Measurements from ENCODE around the gene RTN3. TPM values are rescaled to one million over a fixed set of nuclear protein-coding genes. Genes with fewer than 3 reads are reported as not detected.

Gene RTN3
- total RNA-seq, 4 donors from 2014 or later: 155 to 232 (median 209) TPM

DNA sequence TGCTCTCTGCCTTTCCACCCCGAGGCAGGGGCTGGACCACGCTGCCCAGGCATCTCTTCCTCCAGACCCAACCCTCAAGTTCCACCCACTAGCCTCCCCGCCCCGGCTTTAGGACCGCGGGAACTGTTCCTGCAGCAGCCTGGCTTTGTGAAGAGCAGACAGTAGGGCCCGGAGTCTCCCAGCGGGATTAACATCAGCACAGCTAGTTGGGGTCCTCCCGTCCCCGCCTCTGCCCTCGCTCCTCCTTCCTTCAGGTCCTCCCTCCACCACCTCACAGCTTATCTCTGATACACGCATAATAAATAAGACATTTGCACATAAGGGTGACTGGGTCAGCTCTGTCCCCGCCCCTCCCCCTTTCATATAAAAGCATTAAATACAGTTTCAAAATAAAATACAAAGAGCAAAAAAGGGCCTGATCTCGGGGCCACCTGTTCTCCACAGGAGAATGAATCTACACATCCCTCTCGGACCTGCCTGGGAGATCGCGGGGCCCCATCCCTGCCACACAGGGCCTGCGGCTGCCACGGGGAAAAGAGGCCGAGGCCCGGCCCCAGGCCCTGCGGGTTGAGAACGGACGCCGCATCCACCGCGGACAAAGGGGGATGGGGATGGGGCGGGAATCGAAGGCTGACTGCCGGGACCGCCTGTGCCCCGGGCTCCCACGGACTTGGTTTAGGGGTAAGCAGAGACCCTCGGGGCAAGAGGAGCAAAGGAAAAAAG is 80.8 kb downstream of the RTN3 start:
- Histone ChIP-seq H3K27me3 (no peaks in the 10 kb centered on the region), H3K36me3 (peaks cover 6 to 8% of the 10 kb centered on the region in 2 donors), H3K9me3 (no peaks in the 10 kb centered on the region), H3K27ac (peak overlapping the region in 2 of 3 donors; percentile 43 to 75), H3K4me1 (peaks cover 21 to 49% of the 10 kb centered on the region in 2 donors), H3K4me3 (replicated peaks in 1 of 3) (peak overlapping the region in 2 of 3 donors; percentile 19 to 57)
- TF ChIP-seq, protein P1, sequence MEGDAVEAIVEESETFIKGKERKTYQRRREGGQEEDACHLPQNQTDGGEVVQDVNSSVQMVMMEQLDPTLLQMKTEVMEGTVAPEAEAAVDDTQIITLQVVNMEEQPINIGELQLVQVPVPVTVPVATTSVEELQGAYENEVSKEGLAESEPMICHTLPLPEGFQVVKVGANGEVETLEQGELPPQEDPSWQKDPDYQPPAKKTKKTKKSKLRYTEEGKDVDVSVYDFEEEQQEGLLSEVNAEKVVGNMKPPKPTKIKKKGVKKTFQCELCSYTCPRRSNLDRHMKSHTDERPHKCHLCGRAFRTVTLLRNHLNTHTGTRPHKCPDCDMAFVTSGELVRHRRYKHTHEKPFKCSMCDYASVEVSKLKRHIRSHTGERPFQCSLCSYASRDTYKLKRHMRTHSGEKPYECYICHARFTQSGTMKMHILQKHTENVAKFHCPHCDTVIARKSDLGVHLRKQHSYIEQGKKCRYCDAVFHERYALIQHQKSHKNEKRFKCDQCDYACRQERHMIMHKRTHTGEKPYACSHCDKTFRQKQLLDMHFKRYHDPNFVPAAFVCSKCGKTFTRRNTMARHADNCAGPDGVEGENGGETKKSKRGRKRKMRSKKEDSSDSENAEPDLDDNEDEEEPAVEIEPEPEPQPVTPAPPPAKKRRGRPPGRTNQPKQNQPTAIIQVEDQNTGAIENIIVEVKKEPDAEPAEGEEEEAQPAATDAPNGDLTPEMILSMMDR (IDR thresholded peaks at IDR 0.05): no peak
- TF ChIP-seq POLR2A (IDR thresholded peaks at IDR 0.05): no peak
- intact Hi-C loops (cut with DNase I): loop anchor here (10.0 kb wide), 1 partner anchor 53 kb away; the partner anchor contains the start of gene SPINDOC
- 48 to 53% methylated on average over 32 to 34 of the region's 34 CpGs for WGBS, 2 donors
- DNase-seq: no peak

- peak overlapping the region in 2 of 3 donors; percentile 43 to 75 for H3K27ac ChIP-seq
- TF ChIP-seq, protein P1 (IDR thresholded peaks at IDR 0.05): peak in 2 of 6 experiments; percentile 13 to 27
- peak in 1 of 2 donors; percentile 20 for TF ChIP-seq POLR2A (IDR thresholded peaks at IDR 0.05)
- peaks cover 6 to 8% of the 10 kb centered on the region in 2 donors for H3K36me3 ChIP-seq
- H3K4me3 ChIP-seq (replicated peaks in 1 of 3): peak overlapping the region; percentile 19 to 57 (median 38)
- no peaks in the 10 kb centered on the region for H3K9me3 ChIP-seq
- WGBS, 2 donors: 21 to 50% methylated on average over 6 to 13 of the region's 96 CpGs
- peak; percentile 61 for DNase-seq
- peaks cover 23 to 51% of the 10 kb centered on the region in 2 donors for H3K4me1 ChIP-seq
- no peaks in the 10 kb centered on the region for H3K27me3 ChIP-seq
- intact Hi-C loops (cut with DNase I): loop anchor here (10.0 kb wide), 1 partner anchor 52 kb away; the partner anchor contains the start of gene SPINDOC
Observed at GRCh38 chr11:63762654-63763495, 81.6 kb downstream of the RTN3 start.

DNA sequence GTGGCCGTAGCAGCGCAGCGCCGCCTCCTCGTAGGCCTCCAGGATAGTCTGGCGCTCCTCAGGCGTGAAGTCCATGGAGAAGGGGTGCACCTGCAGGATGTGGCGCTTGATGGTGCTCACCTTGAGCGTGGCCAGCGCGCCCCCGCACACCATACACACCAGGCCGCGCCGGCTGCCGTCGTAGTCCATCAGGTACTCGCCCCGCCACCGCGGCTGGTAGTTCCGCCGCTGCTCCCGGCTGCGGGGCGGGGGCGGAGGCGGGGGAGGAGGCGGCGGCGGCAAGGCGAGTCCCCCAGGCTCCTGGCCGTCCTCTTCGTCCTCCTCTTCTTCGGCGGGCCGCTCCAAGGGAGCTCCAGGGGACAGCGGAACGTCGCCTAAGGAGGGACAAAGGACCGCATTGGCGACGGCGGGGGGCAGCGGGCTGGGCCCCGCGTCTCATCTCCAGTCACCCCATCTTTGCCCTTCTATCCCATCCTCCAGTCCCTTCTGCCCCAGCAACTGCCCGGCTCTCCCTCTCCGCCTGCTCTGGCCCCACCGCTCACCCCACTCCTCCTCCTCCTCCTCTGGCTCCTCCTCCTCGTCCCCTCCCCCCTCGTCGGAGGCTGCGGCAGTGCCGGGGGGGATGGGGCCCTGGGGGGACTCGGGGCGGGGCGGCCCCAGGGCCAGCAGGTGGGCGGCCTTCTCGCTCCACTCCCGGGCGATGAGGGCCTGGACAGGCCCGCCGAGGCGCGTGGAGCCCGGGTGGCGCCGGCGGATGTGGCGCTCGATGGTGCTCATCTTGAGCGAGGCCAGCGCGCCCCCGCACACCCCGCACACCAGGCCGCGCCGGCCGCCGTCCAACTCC is 82.4 kb downstream of the RTN3 start:
- intact Hi-C loops (cut with DNase I): loop anchor here (10.0 kb wide), 1 partner anchor 51 kb away; the partner anchor contains the start of gene SPINDOC
- Histone ChIP-seq H3K27me3 (no peaks in the 10 kb centered on the region), H3K27ac (peak overlapping the region; percentile 5 to 75 (median 20)), H3K9me3 (no peaks in the 10 kb centered on the region), H3K4me1 (peaks cover 23 to 51% of the 10 kb centered on the region in 2 donors), H3K36me3 (peaks cover 2 to 3% of the 10 kb centered on the region in 2 donors), H3K4me3 (replicated peaks in 1 of 3) (peak overlapping the region in 2 of 3 donors; percentile 19 to 57)
- TF ChIP-seq POLR2A (IDR thresholded peaks at IDR 0.05): peak in 1 of 2 donors; percentile 24
- TF ChIP-seq, protein P1 (IDR thresholded peaks at IDR 0.05): no peak
- peak; percentile 53 to 69 for DNase-seq
- 29 to 34% methylated on average over 39 to 53 of the region's 82 CpGs for WGBS, 2 donors

- peaks cover 23 to 51% of the 10 kb centered on the region in 2 donors for H3K4me1 ChIP-seq
- intact Hi-C loops (cut with DNase I): loop anchor here (10.0 kb wide), 1 partner anchor 50 kb away; the partner anchor contains the start of gene SPINDOC
Observed at GRCh38 chr11:63764340-63764678, 83.0 kb downstream of the RTN3 start.

More at GRCh38 chr11:63764340-63764678, 83.0 kb downstream of the RTN3 start:
- TF ChIP-seq POLR2A (IDR thresholded peaks at IDR 0.05): no peak
- TF ChIP-seq, protein P1 (IDR thresholded peaks at IDR 0.05): no peak
- Histone ChIP-seq H3K27ac (peak overlapping the region; percentile 5 to 75 (median 20)), H3K36me3 (no peaks in the 10 kb centered on the region), H3K4me3 (replicated peaks in 1 of 3) (peak overlapping the region in 1 of 3 donors; percentile 57), H3K9me3 (no peaks in the 10 kb centered on the region), H3K27me3 (no peaks in the 10 kb centered on the region)
- WGBS, 2 donors: 58% methylated on average over 7 of the region's 23 CpGs; no CpG with 5 or more reads in 1 of the 2 donors
- DNase-seq: no peak

All from thyroid gland (tissue), 4 donors.